OCI-LY7 (cell line): ENCODE measurements around the gene SPECC1. TPM values are rescaled to one million over a fixed set of nuclear protein-coding genes. Genes with fewer than 3 reads are reported as not detected.

Experiments
- BruUV-seq: library from RNA; stranded (reverse); fragments of 400-500 nt; replicated peaks from 2 replicates; lab custom pipeline; 2021; lab: Mats Ljungman, UMichigan
- CTCF ChIA-PET: fragments of 300-600 bp; sonication (Branson Sonifier 250); formaldehyde crosslinking; loops from one replicate; lab custom pipeline; 2022; ENCODE audit warnings: antibody characterized with exemption; ENCODE audit not compliant: unreplicated experiment; lab: Charles Lee
- POLR2A ChIA-PET: fragments of 300-600 bp; sonication (Branson Sonifier 250); formaldehyde crosslinking; loops from one replicate; lab custom pipeline; 2022; ENCODE audit warnings: antibody characterized with exemption; lab: Charles Lee
- DNase-seq: peaks from one replicate; pipeline ENCODE4 v3.0.0-alpha.2; 2015; ENCODE audit warnings: low spot score
- H2AFZ ChIP-seq: fragments of 200-600 bp; sonication (generic), shearing (Covaris generic); 2 replicates; pipeline ENCODE4 v1.6.1; 2014; ENCODE audit warnings: mild to moderate bottlenecking, antibody characterized with exemption, low read length, moderate library complexity
- H3K27ac ChIP-seq: fragments of 200-600 bp; sonication (generic); 2 replicates; pipeline ENCODE4 v1.5.1; 2014; ENCODE audit warnings: mixed run types, low read depth, mild to moderate bottlenecking, moderate library complexity, low read length, inconsistent platforms; ENCODE audit not compliant: poor library complexity, severe bottlenecking
- H3K36me3 ChIP-seq: fragments of 200-600 bp; sonication (generic); 2 replicates; pipeline ENCODE4 v1.6.1; 2014; ENCODE audit warnings: mild to moderate bottlenecking, antibody characterized with exemption, low read length, moderate library complexity, mixed read lengths; ENCODE audit not compliant: insufficient read depth
- H3K4me1 ChIP-seq: fragments of 200-600 bp; sonication (generic); 2 replicates; pipeline ENCODE4 v1.5.1; 2014; ENCODE audit warnings: mild to moderate bottlenecking, low read length; ENCODE audit not compliant: insufficient read depth, poor library complexity, severe bottlenecking
- H3K4me2 ChIP-seq: fragments of 200-600 bp; sonication (generic); 2 replicates; pipeline ENCODE4 v1.6.1; 2014; ENCODE audit warnings: mild to moderate bottlenecking, low read length
- H3K4me3 ChIP-seq: fragments of 200-600 bp; sonication (generic); 2 replicates; pipeline ENCODE4 v1.5.1; 2014; ENCODE audit warnings: mild to moderate bottlenecking, low read depth, low read length; ENCODE audit not compliant: poor library complexity, severe bottlenecking
- H3K79me2 ChIP-seq: fragments of 200-600 bp; sonication (generic); 2 replicates; pipeline ENCODE4 v1.6.1; 2016; ENCODE audit warnings: low read depth, mild to moderate bottlenecking, low read length, moderate library complexity, mixed read lengths; ENCODE audit not compliant: insufficient read depth
- H3K9me2 ChIP-seq: fragments of 200-600 bp; sonication (generic); 2 replicates; pipeline ENCODE4 v1.6.1; 2016; ENCODE audit warnings: mild to moderate bottlenecking, low read length, mixed read lengths; ENCODE audit not compliant: insufficient read depth
- H3K9me3 ChIP-seq: fragments of 200-600 bp; sonication (generic); 2 replicates; pipeline ENCODE4 v1.6.1; 2014; ENCODE audit warnings: mild to moderate bottlenecking, mixed run types, low read length, mixed read lengths
- H4K20me1 ChIP-seq: fragments of 200-600 bp; sonication (generic); 2 replicates; pipeline ENCODE4 v1.6.1; 2014; ENCODE audit warnings: mild to moderate bottlenecking, antibody characterized with exemption, low read length, moderate library complexity, mixed read lengths; ENCODE audit not compliant: insufficient read depth
- EZH2phosphoT487 ChIP-seq: fragments of 200-600 bp; sonication (generic); IDR thresholded peaks from 2 replicates; pipeline ENCODE4 v1.6.1; 2018; ENCODE audit warnings: low read depth, borderline replicate concordance, mild to moderate bottlenecking, mixed run types, antibody characterized with exemption, low read length, moderate library complexity, mixed read lengths
- intact Hi-C: fragments of 100-400 bp; cut with micrococcal nuclease; formaldehyde crosslinking; loops from one replicate; pipeline ENCODE4 v1.10.0; 2022; ENCODE audit not compliant: unreplicated experiment
- total RNA-seq, 2 experiments: library from RNA; depleted of rRNA in 1 of 2; stranded (reverse); fragments of >200 nt in 1 of 2; shearing (Covaris generic) in 1 of 2; gene quantifications; 2 replicates each; pipeline ENCODE4 v1.2.3, GENCODE V29; 2014 to 2022
- TF ChIP-seq, protein P1 (sequence below): fragments of 200-600 bp; sonication (generic); conservative IDR thresholded peaks from 2 replicates; pipeline ENCODE4 v1.5.1; 2014; ENCODE audit warnings: mild to moderate bottlenecking, antibody characterized with exemption, low read length, moderate library complexity, mixed read lengths

The SPECC1 gene
- total RNA-seq, 2 experiments from 2014 or later = 0.47 to 2.8 TPM

DNA sequence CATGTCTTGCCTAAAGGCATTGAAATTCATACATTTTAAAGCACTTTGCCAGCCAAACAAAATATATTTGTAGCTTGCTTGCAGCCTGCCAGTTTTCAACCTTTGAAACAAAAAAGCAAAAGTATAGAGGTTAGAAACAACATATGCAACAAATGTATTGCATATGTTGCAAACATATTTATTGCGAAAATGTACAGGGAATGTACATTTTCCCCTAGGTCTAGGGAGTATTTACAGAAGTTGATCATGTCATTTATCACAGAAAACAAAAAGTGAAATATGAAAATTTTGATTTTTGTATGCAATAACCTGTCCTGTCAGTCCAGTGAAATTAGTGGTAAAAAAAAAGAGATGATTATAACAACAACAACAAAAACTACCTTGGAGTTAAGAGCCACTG lies 171.5 kb downstream of the SPECC1 start:
- Histone ChIP-seq H3K4me3 (no peak overlapping the region), H3K4me2 (no peak overlapping the region), H3K36me3 (no peaks in the 10 kb centered on the region), H3K4me1 (no peaks in the 10 kb centered on the region), H2AFZ (no peak overlapping the region), H3K79me2 (no peaks in the 10 kb centered on the region), H3K27ac (no peak overlapping the region), H4K20me1 (no peaks in the 10 kb centered on the region), H3K9me3 (no peaks in the 10 kb centered on the region), H3K9me2 (no peaks in the 10 kb centered on the region)
- POLR2A ChIA-PET = no interaction called here
- no peak for DNase-seq
- CTCF ChIA-PET = no interaction called here
- TF ChIP-seq EZH2phosphoT487 = no peak
- TF ChIP-seq, protein P1, sequence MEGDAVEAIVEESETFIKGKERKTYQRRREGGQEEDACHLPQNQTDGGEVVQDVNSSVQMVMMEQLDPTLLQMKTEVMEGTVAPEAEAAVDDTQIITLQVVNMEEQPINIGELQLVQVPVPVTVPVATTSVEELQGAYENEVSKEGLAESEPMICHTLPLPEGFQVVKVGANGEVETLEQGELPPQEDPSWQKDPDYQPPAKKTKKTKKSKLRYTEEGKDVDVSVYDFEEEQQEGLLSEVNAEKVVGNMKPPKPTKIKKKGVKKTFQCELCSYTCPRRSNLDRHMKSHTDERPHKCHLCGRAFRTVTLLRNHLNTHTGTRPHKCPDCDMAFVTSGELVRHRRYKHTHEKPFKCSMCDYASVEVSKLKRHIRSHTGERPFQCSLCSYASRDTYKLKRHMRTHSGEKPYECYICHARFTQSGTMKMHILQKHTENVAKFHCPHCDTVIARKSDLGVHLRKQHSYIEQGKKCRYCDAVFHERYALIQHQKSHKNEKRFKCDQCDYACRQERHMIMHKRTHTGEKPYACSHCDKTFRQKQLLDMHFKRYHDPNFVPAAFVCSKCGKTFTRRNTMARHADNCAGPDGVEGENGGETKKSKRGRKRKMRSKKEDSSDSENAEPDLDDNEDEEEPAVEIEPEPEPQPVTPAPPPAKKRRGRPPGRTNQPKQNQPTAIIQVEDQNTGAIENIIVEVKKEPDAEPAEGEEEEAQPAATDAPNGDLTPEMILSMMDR = no peak
- BruUV-seq = no TSS peak
- intact Hi-C loops = no loop called here

DNA sequence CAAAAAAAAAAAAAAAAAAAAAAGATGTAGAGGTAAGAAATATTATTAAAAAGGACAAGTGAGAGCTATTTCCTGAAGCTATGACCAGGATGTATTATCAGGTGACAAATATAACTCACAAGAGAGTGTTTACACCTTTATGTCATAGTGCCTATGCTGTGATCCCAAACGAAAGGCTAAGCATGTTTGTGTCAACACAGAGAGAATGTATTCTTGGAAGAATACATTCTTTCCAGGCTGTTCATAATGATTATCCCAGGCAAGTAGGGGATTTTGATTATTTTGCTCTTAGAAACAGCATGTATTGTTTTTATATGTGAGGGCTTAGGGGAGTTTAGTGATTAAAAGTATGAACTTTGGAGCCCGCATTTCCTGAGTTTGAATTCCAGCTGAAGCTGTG lies 175.0 kb downstream of the SPECC1 start:
- TF ChIP-seq, protein P1 = no peak
- no peak for TF ChIP-seq EZH2phosphoT487
- DNase-seq = no peak
- Histone ChIP-seq H3K4me2 (no peak overlapping the region), H3K36me3 (no peaks in the 10 kb centered on the region), H2AFZ (no peak overlapping the region), H3K4me3 (no peak overlapping the region), H3K27ac (no peak overlapping the region), H3K9me2 (no peaks in the 10 kb centered on the region), H3K79me2 (no peaks in the 10 kb centered on the region), H3K9me3 (no peaks in the 10 kb centered on the region), H3K4me1 (no peaks in the 10 kb centered on the region), H4K20me1 (no peaks in the 10 kb centered on the region)
- no TSS peak for BruUV-seq
- intact Hi-C loops = no loop called here
- CTCF ChIA-PET = no interaction called here
- POLR2A ChIA-PET = no interaction called here

DNA sequence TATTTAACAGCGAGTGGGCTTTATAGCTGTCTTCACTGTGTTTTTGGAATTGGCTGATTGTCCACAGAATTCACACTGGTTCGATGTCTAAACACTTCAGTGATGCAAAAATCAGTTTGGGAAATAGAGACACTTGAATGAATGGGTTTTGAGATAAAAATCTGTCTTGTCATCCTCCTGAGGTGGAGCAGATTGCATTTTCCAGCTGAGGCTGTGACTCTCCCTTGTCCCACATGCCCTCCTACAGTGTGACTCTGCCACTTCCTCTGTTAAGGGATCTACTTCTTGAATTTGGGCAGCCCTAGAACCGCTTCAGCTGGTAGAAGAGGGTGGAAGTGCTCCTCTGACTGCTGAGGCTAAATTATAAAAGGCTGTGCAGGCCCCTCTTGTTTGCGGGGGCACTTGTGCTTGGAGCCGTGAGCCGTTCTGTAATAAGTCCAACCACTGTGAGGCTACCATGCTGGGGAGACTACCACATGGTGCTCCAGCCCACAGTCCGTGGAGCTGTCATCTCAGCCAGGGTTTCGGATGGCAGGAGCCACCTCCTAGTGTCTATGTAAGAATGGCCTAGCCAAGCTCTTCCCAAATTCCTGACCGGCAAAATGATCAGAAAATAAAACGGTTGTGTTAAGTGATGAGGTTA lies 175.9 kb downstream of the SPECC1 start:
- no peaks in the 10 kb centered on the region for H3K79me2 ChIP-seq
- H3K4me1 ChIP-seq = no peaks in the 10 kb centered on the region
- CTCF ChIA-PET = no interaction called here
- no TSS peak for BruUV-seq
- POLR2A ChIA-PET = no interaction called here
- no peak overlapping the region for H3K4me2 ChIP-seq
- no peaks in the 10 kb centered on the region for H3K9me3 ChIP-seq
- H3K36me3 ChIP-seq = no peaks in the 10 kb centered on the region
- H2AFZ ChIP-seq = no peak overlapping the region
- H3K9me2 ChIP-seq = no peaks in the 10 kb centered on the region
- H3K27ac ChIP-seq = no peak overlapping the region
- no peak overlapping the region for H3K4me3 ChIP-seq
- no peak for DNase-seq
- H4K20me1 ChIP-seq = no peaks in the 10 kb centered on the region
- intact Hi-C loops = no loop called here
- TF ChIP-seq, protein P1 = no peak
- no peak for TF ChIP-seq EZH2phosphoT487
